Neuronal stem cell (in vitro differentiated cells): ENCODE results near the gene SUPT16H. TPM values are rescaled to one million over a fixed set of nuclear protein-coding genes. Genes with fewer than 3 reads are reported as not detected.

ENCODE experiments used
- DNase-seq: peaks from one replicate; pipeline ENCODE4 v3.0.0-alpha.2; 2013; ENCODE audit warnings: low spot score
- H2AFZ ChIP-seq: one replicate; pipeline ENCODE4 v1.6.1; 2013; ENCODE audit warnings: mild to moderate bottlenecking, low read length, inconsistent platforms
- H2AK5ac ChIP-seq: 2 replicates; pipeline ENCODE4 v1.6.1; 2013; ENCODE audit warnings: low read depth, mild to moderate bottlenecking, inconsistent platforms, low read length, moderate library complexity, mixed read lengths
- H2BK120ac ChIP-seq: 2 replicates; pipeline ENCODE4 v1.6.1; 2013; ENCODE audit warnings: low read depth, mild to moderate bottlenecking, inconsistent platforms, low read length, moderate library complexity, mixed read lengths
- H2BK12ac ChIP-seq: one replicate; pipeline ENCODE4 v1.6.1; 2013; ENCODE audit warnings: low read length, inconsistent platforms
- H2BK15ac ChIP-seq: 2 replicates; pipeline ENCODE4 v1.6.1; 2013; ENCODE audit warnings: mild to moderate bottlenecking, low read length, inconsistent platforms, mixed read lengths
- H2BK5ac ChIP-seq: one replicate; pipeline ENCODE4 v1.6.1; 2013; ENCODE audit warnings: inconsistent platforms, mild to moderate bottlenecking, low read length, moderate library complexity
- H3K14ac ChIP-seq: one replicate; pipeline ENCODE4 v1.6.1; 2013; ENCODE audit warnings: low read length, inconsistent platforms
- H3K18ac ChIP-seq: 2 replicates; pipeline ENCODE4 v1.6.1; 2013; ENCODE audit warnings: low read length, inconsistent platforms
- H3K23ac ChIP-seq: 2 replicates; pipeline ENCODE4 v1.6.1; 2013; ENCODE audit warnings: low read depth, mild to moderate bottlenecking, mixed read lengths, low read length, inconsistent platforms; ENCODE audit not compliant: poor library complexity
- H3K27ac ChIP-seq: replicated peaks from 3 replicates; pipeline ENCODE4 v1.5.1; 2013; ENCODE audit warnings: low read length, inconsistent platforms
- H3K27me3 ChIP-seq, 3 experiments: 2 replicates each; pipeline ENCODE4 v1.6.1; 2013; ENCODE audit warnings: low read length in 3 of 3, mild to moderate bottlenecking in 2 of 3, inconsistent platforms in 1 of 3, low read depth in 1 of 3, mixed read lengths in 1 of 3, moderate library complexity in 1 of 3; ENCODE audit not compliant: control insufficient read depth in 3 of 3, insufficient read depth in 3 of 3
- H3K36me3 ChIP-seq, 2 donors: replicated peaks in 1 of 2; 2 replicates each; pipeline ENCODE4 v1.6.1; 2013; ENCODE audit warnings: low read length in 2 of 2; ENCODE audit not compliant: control insufficient read depth in 2 of 2, insufficient read depth in 2 of 2
- H3K4ac ChIP-seq: 2 replicates; pipeline ENCODE4 v1.6.1; 2013; ENCODE audit warnings: inconsistent platforms, mild to moderate bottlenecking, low read length, moderate library complexity
- H3K4me1 ChIP-seq, 2 donors: 1 replicate in 1 of 2; 2 replicates in 1 of 2; pipeline ENCODE4 v1.6.1; 2013; ENCODE audit warnings: low read length in 2 of 2, low read depth in 1 of 2; ENCODE audit not compliant: control insufficient read depth in 2 of 2, insufficient read depth in 1 of 2
- H3K4me2 ChIP-seq: one replicate; pipeline ENCODE4 v1.6.1; 2013; ENCODE audit warnings: mild to moderate bottlenecking, low read length, inconsistent platforms; ENCODE audit not compliant: insufficient read depth, poor library complexity, severe bottlenecking
- H3K4me3 ChIP-seq, 2 donors: 2 replicates each; pipeline ENCODE4 v1.5.1; 2013; ENCODE audit warnings: low read length in 2 of 2, mild to moderate bottlenecking in 2 of 2, inconsistent platforms in 1 of 2, moderate library complexity in 1 of 2
- H3K79me1 ChIP-seq: one replicate; pipeline ENCODE4 v1.6.1; 2013; ENCODE audit warnings: low read depth, mild to moderate bottlenecking, inconsistent platforms, low read length, moderate library complexity
- H3K9ac ChIP-seq: one replicate; pipeline ENCODE4 v1.6.1; 2013; ENCODE audit warnings: mild to moderate bottlenecking, low read depth, low read length, inconsistent platforms; ENCODE audit not compliant: poor library complexity
- H3K9me3 ChIP-seq, 2 donors: replicated peaks in 1 of 2; 2 replicates each; pipeline versions ENCODE3 to v1.6.1; 2013; ENCODE audit warnings: low read length in 2 of 2, mild to moderate bottlenecking in 2 of 2, inconsistent platforms in 1 of 2, low read depth in 1 of 2, mixed read lengths in 1 of 2, moderate library complexity in 1 of 2; ENCODE audit not compliant: control insufficient read depth in 2 of 2, insufficient read depth in 1 of 2
- H4K8ac ChIP-seq: one replicate; pipeline ENCODE4 v1.6.1; 2013; ENCODE audit warnings: low read depth, mild to moderate bottlenecking, inconsistent platforms, low read length, moderate library complexity
- H4K91ac ChIP-seq: one replicate; pipeline ENCODE4 v1.6.1; 2013; ENCODE audit warnings: low read length, low read depth, mild to moderate bottlenecking, inconsistent platforms; ENCODE audit not compliant: poor library complexity
- WGBS, 2 donors: extraction: QIAGEN DNeasy Blood & Tissue Kit; methylation state at CpG; one replicate each; pipeline ENCODE4 v1.1.7; 2013; ENCODE audit warnings: missing lambda C conversion rate in 2 of 2, mixed read lengths in 1 of 2; ENCODE audit not compliant: insufficient read length in 2 of 2, insufficient replicate concordance in 1 of 2; ENCODE audit errors: extremely low coverage in 2 of 2; 5-methylcytosine and 5-hydroxymethylcytosine counted together
- polyA plus RNA-seq, 2 experiments: library from polyadenylated mRNA; stranded (reverse); fragments of 200-250 nt; gene quantifications; one replicate each; pipeline ENCODE4 v1.2.3, GENCODE V29; 2013

Gene SUPT16H
- polyA plus RNA-seq (2013, experiment 1 of 2), result 124 TPM
- polyA plus RNA-seq (2013, experiment 2 of 2), result 125 TPM

DNA sequence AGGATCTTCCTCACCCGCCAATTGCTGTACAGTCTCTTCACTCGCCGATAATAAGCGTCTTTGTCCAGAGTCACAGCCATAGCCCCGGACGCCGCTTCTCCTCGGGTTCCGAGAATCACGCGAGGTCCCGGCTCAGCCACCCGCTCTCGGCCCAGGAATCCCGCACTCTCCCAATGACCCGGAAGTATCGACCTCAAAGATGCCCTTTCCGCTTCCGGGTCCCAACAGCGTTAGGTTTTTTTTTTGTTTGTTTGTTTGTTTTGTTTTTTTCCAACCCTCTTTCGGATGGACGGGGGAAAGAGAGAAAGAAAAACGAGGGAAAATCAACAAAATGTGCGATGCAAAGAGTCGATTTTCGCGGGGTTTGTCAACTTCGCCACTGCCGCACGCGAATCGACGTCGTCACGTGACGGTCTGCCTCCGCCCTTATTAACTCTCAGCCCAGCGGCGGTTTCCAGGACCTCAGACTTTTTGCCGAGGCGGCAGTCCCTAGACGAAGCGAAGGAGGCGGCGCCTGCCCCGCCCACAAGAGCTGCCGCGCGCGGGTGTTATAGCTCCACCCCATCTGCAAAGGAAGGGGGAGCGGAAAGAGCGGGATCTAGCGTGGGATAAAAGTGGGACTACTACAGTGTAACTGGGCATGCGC is at the start of gene SUPT16H:
Gene SUPT16H (minus strand): TSS at position 172 of the 646 bp plus-strand sequence. CDS start 92 bp downstream, at position 80.
- Histone ChIP-seq H2AFZ (peak within 1 kb of the TSS; percentile 97), H2AK5ac (no peak within 1 kb of the TSS), H2BK12ac (no peak within 1 kb of the TSS), H2BK15ac (no peak within 1 kb of the TSS), H3K9ac (peak within 1 kb of the TSS; percentile 87), H3K18ac (peak within 1 kb of the TSS; percentile 95), H3K4me1 (peaks cover 0 to 7% of the 10 kb centered on the region in 2 donors), H2BK5ac (no peak within 1 kb of the TSS), H2BK120ac (no peak within 1 kb of the TSS), H3K79me1 (no peaks in the 10 kb centered on the region), H3K27me3 (no peaks in the 10 kb centered on the region), H3K9me3 (no peaks in the 10 kb centered on the region), H3K23ac (no peak within 1 kb of the TSS), H3K4me2 (peak within 1 kb of the TSS; percentile 79), H4K8ac (no peak within 1 kb of the TSS), H3K36me3 (peaks cover 9 to 82% of the 10 kb centered on the region in 2 donors), H4K91ac (no peak within 1 kb of the TSS), H3K4me3 (peak within 1 kb of the TSS; percentile 92 to 94), H3K4ac (no peak within 1 kb of the TSS), H3K27ac (peak within 1 kb of the TSS; percentile 91), H3K14ac (no peak within 1 kb of the TSS)
- DNase-seq, result peak; percentile 94
- no CpG with 5 or more reads among the region's 54 CpGs for WGBS, 2 donors

DNA sequence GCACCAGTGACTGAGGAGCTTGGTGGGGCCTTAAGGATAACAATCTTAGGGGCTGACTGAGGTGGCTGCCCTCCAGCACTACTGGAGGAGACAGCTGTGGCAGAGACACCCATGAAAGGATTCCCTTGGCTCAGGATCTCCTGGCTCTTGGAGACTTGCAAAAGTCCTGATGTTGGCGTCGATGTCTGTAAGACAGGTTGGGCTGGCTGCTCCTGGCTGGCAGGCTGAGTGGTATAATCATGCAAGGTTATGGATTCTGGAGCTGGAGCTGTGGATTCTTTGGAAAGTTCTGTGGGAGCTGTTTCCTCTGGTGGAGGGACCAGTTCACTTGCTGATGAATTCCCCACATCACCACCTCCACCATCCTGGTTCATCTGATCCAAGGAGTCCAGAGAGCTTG is 47.3 kb upstream of the SUPT16H start:
- peaks cover 0 to 1% (median 0%) of the 10 kb centered on the region in 3 experiments for H3K27me3 ChIP-seq
- no peak overlapping the region for H3K14ac ChIP-seq
- H3K4me2 ChIP-seq, result no peak overlapping the region
- H3K4me3 ChIP-seq, result no peak overlapping the region
- no peak overlapping the region for H2AK5ac ChIP-seq
- peaks cover 8% of the 10 kb centered on the region for H3K79me1 ChIP-seq
- no peak overlapping the region for H2BK5ac ChIP-seq
- H3K4ac ChIP-seq, result no peak overlapping the region
- H2BK15ac ChIP-seq, result no peak overlapping the region
- H3K18ac ChIP-seq, result no peak overlapping the region
- no peak overlapping the region for H2BK120ac ChIP-seq
- no peak overlapping the region for H3K9ac ChIP-seq
- H3K36me3 ChIP-seq, result peaks cover 35 to 97% of the 10 kb centered on the region in 2 donors
- H3K9me3 ChIP-seq, result no peaks in the 10 kb centered on the region
- no peak overlapping the region for H4K8ac ChIP-seq
- no peak for DNase-seq
- no peak overlapping the region for H3K27ac ChIP-seq
- WGBS, 2 donors, result no CpG with 5 or more reads among the region's 2 CpGs
- H3K23ac ChIP-seq, result no peak overlapping the region
- H3K4me1 ChIP-seq, result no peaks in the 10 kb centered on the region
- H2BK12ac ChIP-seq, result no peak overlapping the region
- no peak overlapping the region for H4K91ac ChIP-seq
- H2AFZ ChIP-seq, result no peak overlapping the region

DNA sequence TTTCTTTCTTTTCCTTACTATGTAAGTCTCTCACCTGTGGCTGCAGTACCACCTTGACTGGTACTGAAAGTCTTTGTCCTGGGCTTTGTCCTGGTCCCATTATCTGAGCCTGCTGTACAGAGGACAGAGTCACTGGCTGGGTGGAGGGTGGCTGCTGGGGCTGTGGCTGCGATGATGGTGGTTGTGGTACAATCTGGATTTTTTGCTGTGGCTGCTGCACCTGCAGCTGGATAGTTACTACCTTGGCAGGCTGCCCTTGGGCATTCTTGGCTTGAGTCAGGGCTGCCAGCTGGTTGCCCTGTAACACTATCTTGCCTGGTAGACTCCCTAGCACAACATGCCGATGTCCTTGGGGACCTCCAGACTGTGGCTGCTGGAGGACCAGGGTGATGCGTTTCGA is 45.1 kb upstream of the SUPT16H start:
- Histone ChIP-seq H2BK5ac (no peak overlapping the region), H3K27ac (no peak overlapping the region), H4K8ac (no peak overlapping the region), H3K79me1 (peaks cover 8% of the 10 kb centered on the region), H3K23ac (no peak overlapping the region), H3K4me1 (no peaks in the 10 kb centered on the region), H2AK5ac (no peak overlapping the region), H3K4me3 (no peak overlapping the region), H2BK15ac (no peak overlapping the region), H3K36me3 (peaks cover 49 to 98% of the 10 kb centered on the region in 2 donors), H2BK12ac (no peak overlapping the region), H2BK120ac (no peak overlapping the region), H2AFZ (no peak overlapping the region), H3K27me3 (peaks cover 0 to 1% (median 0%) of the 10 kb centered on the region in 3 experiments), H3K18ac (peak overlapping the region; percentile 9), H3K9me3 (no peaks in the 10 kb centered on the region), H3K9ac (no peak overlapping the region), H4K91ac (no peak overlapping the region), H3K4me2 (no peak overlapping the region), H3K14ac (no peak overlapping the region), H3K4ac (no peak overlapping the region)
- WGBS, 2 donors, result no CpG with 5 or more reads among the region's 4 CpGs
- DNase-seq, result no peak

DNA sequence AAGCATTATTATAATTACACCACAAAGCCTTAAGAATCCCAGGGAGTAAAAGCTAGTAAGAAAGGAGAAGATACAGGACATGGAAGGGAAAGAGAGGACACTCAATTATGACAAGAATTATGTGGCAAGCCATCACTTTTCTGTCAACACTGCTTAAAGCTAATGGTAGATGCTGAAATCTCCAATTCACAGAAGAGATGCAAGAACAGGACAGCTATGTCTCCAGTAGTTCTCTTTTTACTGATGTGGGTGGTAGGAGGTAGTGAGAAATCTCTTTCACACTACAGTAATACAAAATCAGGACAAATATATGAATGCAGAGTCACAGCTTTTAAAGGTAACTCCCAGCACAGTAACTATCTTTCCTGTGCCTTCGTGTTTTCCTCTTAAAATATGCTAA is 42.9 kb upstream of the SUPT16H start:
- H3K9ac ChIP-seq, result no peak overlapping the region
- no peaks in the 10 kb centered on the region for H3K4me1 ChIP-seq
- no peak overlapping the region for H4K91ac ChIP-seq
- H3K23ac ChIP-seq, result no peak overlapping the region
- H3K27ac ChIP-seq, result no peak overlapping the region
- no peak overlapping the region for H2BK5ac ChIP-seq
- H3K18ac ChIP-seq, result no peak overlapping the region
- no peak overlapping the region for H4K8ac ChIP-seq
- no peak for DNase-seq
- H2AK5ac ChIP-seq, result no peak overlapping the region
- no peak overlapping the region for H3K4ac ChIP-seq
- H3K36me3 ChIP-seq, result peaks cover 55 to 99% of the 10 kb centered on the region in 2 donors
- WGBS, 2 donors, result no CpG with 5 or more reads among the region's 1 CpG
- no peak overlapping the region for H2BK15ac ChIP-seq
- H2AFZ ChIP-seq, result no peak overlapping the region
- no peak overlapping the region for H2BK12ac ChIP-seq
- peaks cover 0 to 1% (median 0%) of the 10 kb centered on the region in 3 experiments for H3K27me3 ChIP-seq
- no peak overlapping the region for H3K14ac ChIP-seq
- H3K4me3 ChIP-seq, result no peak overlapping the region
- H3K79me1 ChIP-seq, result peaks cover 8% of the 10 kb centered on the region
- H3K9me3 ChIP-seq, result no peaks in the 10 kb centered on the region
- H3K4me2 ChIP-seq, result no peak overlapping the region
- H2BK120ac ChIP-seq, result no peak overlapping the region
